ENCODE results near the gene SH3D19.

- TF ChIP-seq CTCF (IDR thresholded peaks at IDR 0.05) (no peak), POLR2A (IDR thresholded peaks at IDR 0.05) (no peak)
Observed at GRCh38 chr4:151173871-151174270, 151.5 kb downstream of the SH3D19 start.

All from Peyer's patch (tissue), 4 donors.